ENCODE data around the gene ACSS2.

ACSS2 gene

DNA sequence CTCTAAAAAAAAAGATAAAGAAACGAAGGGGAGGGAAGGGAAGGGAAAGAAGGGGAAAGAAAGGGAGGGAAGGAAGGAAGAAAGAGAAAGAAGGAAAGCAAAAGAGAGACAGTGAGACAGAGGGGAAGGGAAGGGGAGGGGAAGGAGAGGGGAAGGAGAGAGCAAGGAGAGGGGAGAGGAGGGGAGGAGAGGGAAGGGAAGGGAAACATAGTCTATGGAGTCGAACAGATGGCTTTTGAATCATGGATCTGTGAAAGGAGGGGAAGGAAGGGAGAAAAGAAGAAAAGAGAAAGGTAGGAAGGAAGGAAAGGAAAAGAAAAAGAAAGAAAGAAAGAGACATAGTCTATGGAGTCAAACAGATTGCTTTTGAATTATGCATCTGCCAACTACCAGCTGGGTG lies 34.3 kb upstream of the ACSS2 start:
- H3K4me1 ChIP-seq (ENCODE audit: low read depth, poor library complexity, severe bottlenecking) = no peaks in the 10 kb centered on the region
- H4K20me1 ChIP-seq (ENCODE audit: insufficient read depth) = no peaks in the 10 kb centered on the region
- no peaks in the 10 kb centered on the region for H3K27me3 ChIP-seq (ENCODE audit: insufficient read depth, low read depth)
- TF ChIP-seq, protein P1, sequence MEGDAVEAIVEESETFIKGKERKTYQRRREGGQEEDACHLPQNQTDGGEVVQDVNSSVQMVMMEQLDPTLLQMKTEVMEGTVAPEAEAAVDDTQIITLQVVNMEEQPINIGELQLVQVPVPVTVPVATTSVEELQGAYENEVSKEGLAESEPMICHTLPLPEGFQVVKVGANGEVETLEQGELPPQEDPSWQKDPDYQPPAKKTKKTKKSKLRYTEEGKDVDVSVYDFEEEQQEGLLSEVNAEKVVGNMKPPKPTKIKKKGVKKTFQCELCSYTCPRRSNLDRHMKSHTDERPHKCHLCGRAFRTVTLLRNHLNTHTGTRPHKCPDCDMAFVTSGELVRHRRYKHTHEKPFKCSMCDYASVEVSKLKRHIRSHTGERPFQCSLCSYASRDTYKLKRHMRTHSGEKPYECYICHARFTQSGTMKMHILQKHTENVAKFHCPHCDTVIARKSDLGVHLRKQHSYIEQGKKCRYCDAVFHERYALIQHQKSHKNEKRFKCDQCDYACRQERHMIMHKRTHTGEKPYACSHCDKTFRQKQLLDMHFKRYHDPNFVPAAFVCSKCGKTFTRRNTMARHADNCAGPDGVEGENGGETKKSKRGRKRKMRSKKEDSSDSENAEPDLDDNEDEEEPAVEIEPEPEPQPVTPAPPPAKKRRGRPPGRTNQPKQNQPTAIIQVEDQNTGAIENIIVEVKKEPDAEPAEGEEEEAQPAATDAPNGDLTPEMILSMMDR (conservative IDR thresholded peaks at IDR 0.05; ENCODE audit: low read depth, low read length) = no peak
- no peak overlapping the region for H3K4me2 ChIP-seq
- H3K79me2 ChIP-seq (ENCODE audit: insufficient read depth, low read depth) = no peaks in the 10 kb centered on the region
- no peak overlapping the region for H3K4me3 ChIP-seq (IDR thresholded peaks at IDR 0.05; ENCODE audit: insufficient read depth, low read depth, low read length)
- H3K27ac ChIP-seq = no peak overlapping the region
- H2AFZ ChIP-seq (ENCODE audit: low read depth) = no peak overlapping the region
- H3K36me3 ChIP-seq (ENCODE audit: insufficient read depth) = no peaks in the 10 kb centered on the region
- no peak overlapping the region for H3K9ac ChIP-seq

DNA sequence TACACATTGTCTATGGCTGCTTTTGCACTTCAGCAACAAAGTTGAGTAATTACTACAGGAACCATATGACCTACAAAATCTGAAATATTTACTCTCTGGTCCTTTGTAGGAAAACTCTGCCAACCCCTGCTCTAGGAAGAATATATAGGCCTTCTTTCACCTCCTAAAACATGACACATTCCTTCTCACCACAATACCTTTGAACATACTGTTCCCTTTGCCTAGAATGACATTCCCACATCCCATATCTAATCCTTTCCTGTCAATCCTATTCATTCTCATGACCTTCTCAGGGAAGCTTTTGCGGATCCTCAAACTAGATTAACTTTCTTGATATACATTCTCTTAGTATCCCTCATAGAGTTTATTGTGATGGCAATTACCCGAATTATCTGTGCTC lies 33.0 kb upstream of the ACSS2 start:
- Histone ChIP-seq H2AFZ (ENCODE audit: low read depth) (no peak overlapping the region), H3K36me3 (ENCODE audit: insufficient read depth) (no peaks in the 10 kb centered on the region), H3K27ac (no peak overlapping the region), H3K4me1 (ENCODE audit: low read depth, poor library complexity, severe bottlenecking) (no peaks in the 10 kb centered on the region), H3K4me3 (IDR thresholded peaks at IDR 0.05; ENCODE audit: insufficient read depth, low read depth, low read length) (no peak overlapping the region), H3K27me3 (ENCODE audit: insufficient read depth, low read depth) (no peaks in the 10 kb centered on the region), H3K79me2 (ENCODE audit: insufficient read depth, low read depth) (no peaks in the 10 kb centered on the region), H3K9ac (no peak overlapping the region), H4K20me1 (ENCODE audit: insufficient read depth) (no peaks in the 10 kb centered on the region), H3K4me2 (no peak overlapping the region)
- TF ChIP-seq, protein P1 (conservative IDR thresholded peaks at IDR 0.05; ENCODE audit: low read depth, low read length) = no peak

DNA sequence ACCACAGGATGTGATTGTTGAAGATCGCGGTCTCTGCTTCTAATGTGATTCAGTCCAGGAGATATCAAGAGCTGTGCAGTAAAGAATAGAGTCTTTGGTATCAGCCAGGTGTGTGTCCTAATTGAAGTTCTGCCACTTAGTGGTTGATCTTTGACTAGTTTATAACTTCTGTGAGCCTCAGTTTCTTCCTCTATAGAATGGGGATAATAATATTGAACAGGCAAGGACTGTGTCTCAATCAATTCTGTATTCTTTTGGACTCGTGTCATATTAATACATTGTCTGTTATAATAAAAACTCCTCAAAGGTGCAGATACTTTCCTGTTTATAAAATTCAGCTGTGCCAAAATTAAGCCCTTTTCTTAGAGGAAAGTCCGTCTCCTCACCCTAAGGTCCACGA lies 27.8 kb upstream of the ACSS2 start:
- no peak overlapping the region for H3K4me2 ChIP-seq
- no peaks in the 10 kb centered on the region for H3K36me3 ChIP-seq (ENCODE audit: insufficient read depth)

DNA sequence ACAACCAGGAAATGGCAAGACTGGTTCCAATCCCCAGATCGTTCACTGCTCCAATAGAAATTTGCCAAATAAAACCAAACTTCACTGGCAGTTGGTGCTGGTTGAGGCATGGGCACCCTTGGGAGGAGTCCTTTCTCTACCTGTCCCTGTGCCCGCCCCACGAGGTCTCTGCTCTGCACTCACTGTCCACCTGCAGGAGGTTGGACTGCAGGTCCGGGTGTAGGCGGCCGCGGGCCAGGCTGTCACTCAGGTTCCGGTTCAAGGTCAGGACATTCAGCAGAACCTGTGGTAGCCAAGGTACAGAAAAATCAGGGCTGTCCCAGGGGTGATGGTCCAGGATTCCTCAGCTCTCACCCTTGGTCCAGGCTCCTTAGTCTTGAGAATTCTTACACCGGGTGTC lies 26.6 kb upstream of the ACSS2 start:
- Histone ChIP-seq H2AFZ (ENCODE audit: low read depth) (no peak overlapping the region), H3K4me3 (IDR thresholded peaks at IDR 0.05; ENCODE audit: insufficient read depth, low read depth, low read length) (no peak overlapping the region), H3K27me3 (ENCODE audit: insufficient read depth, low read depth) (no peaks in the 10 kb centered on the region), H3K4me1 (ENCODE audit: low read depth, poor library complexity, severe bottlenecking) (no peaks in the 10 kb centered on the region), H3K36me3 (ENCODE audit: insufficient read depth) (no peaks in the 10 kb centered on the region), H3K9ac (no peak overlapping the region), H3K79me2 (ENCODE audit: insufficient read depth, low read depth) (no peaks in the 10 kb centered on the region), H4K20me1 (ENCODE audit: insufficient read depth) (no peaks in the 10 kb centered on the region), H3K4me2 (no peak overlapping the region), H3K27ac (no peak overlapping the region)
- TF ChIP-seq, protein P1 (conservative IDR thresholded peaks at IDR 0.05; ENCODE audit: low read depth, low read length) = no peak

More for the DNA sequence above, 27.8 kb upstream of the ACSS2 start:
- H3K27ac ChIP-seq = no peak overlapping the region
- no peaks in the 10 kb centered on the region for H3K4me1 ChIP-seq (ENCODE audit: low read depth, poor library complexity, severe bottlenecking)
- H3K9ac ChIP-seq = no peak overlapping the region
- H3K79me2 ChIP-seq (ENCODE audit: insufficient read depth, low read depth) = no peaks in the 10 kb centered on the region
- H2AFZ ChIP-seq (ENCODE audit: low read depth) = no peak overlapping the region
- H4K20me1 ChIP-seq (ENCODE audit: insufficient read depth) = no peaks in the 10 kb centered on the region
- no peaks in the 10 kb centered on the region for H3K27me3 ChIP-seq (ENCODE audit: insufficient read depth, low read depth)
- H3K4me3 ChIP-seq (IDR thresholded peaks at IDR 0.05; ENCODE audit: insufficient read depth, low read depth, low read length) = no peak overlapping the region
- TF ChIP-seq, protein P1 (conservative IDR thresholded peaks at IDR 0.05; ENCODE audit: low read depth, low read length) = no peak

Measured in KMS-11 (cell line).